ENCODE measurements around the gene TRIO. TPM values are rescaled to one million over a fixed set of nuclear protein-coding genes. Genes with fewer than 3 reads are reported as not detected.
A peak's percentile ranks its signal among the peaks of the same experiment; 100 is the strongest.
"Not testable (repeated sequence)": the region's sequence is repeated elsewhere in the genome, so short reads cannot be mapped to it uniquely, and the experiment has no call there.

The TRIO gene
- total RNA-seq, 1 donor from 2014 or later, result 163 TPM

GRCh38 chr5:14386884-14387624, 243.9 kb downstream of the TRIO start:
- Mint-ChIP-seq H3K27ac (peak overlapping the region; percentile 77), H3K27me3 (no peaks in the 10 kb centered on the region), H3K4me3 (ENCODE audit: low read depth) (no peak overlapping the region), H3K4me1 (ENCODE audit: low read depth) (no peaks in the 10 kb centered on the region), H3K9me3 (ENCODE audit: low read depth) (peaks cover 3% of the 10 kb centered on the region), H3K36me3 (ENCODE audit: insufficient read depth) (peaks cover 43% of the 10 kb centered on the region)
- no peak for DNase-seq (ENCODE audit: low spot score, unreplicated experiment)
- no peak for TF ChIP-seq CTCF (IDR thresholded peaks at IDR 0.05; ENCODE audit: unreplicated experiment)

GRCh38 chr5:14388741-14389140, 245.6 kb downstream of the TRIO start:
- TF ChIP-seq CTCF (IDR thresholded peaks at IDR 0.05; ENCODE audit: unreplicated experiment), result no peak
- no peak for DNase-seq (ENCODE audit: low spot score, unreplicated experiment)
- Mint-ChIP-seq H3K36me3 (ENCODE audit: insufficient read depth) (peaks cover 51% of the 10 kb centered on the region), H3K4me1 (ENCODE audit: low read depth) (no peaks in the 10 kb centered on the region), H3K27ac (no peak overlapping the region), H3K9me3 (ENCODE audit: low read depth) (peaks cover 3% of the 10 kb centered on the region), H3K4me3 (ENCODE audit: low read depth) (no peak overlapping the region), H3K27me3 (no peaks in the 10 kb centered on the region)

- not testable (repeated sequence) for H3K4me1 Mint-ChIP-seq (ENCODE audit: low read depth); DNase-seq (ENCODE audit: low spot score, unreplicated experiment); H3K27ac Mint-ChIP-seq; H3K9me3 Mint-ChIP-seq (ENCODE audit: low read depth); H3K27me3 Mint-ChIP-seq; H3K4me3 Mint-ChIP-seq (ENCODE audit: low read depth)
- peaks cover 50% of the 10 kb centered on the region for H3K36me3 Mint-ChIP-seq (ENCODE audit: insufficient read depth)
Observed at GRCh38 chr5:14392552-14392951, 249.4 kb downstream of the TRIO start.

GRCh38 chr5:14394365-14394764, 251.2 kb downstream of the TRIO start:
- TF ChIP-seq CTCF (IDR thresholded peaks at IDR 0.05; ENCODE audit: unreplicated experiment), result no peak
- peaks cover 41% of the 10 kb centered on the region for H3K36me3 Mint-ChIP-seq (ENCODE audit: insufficient read depth)
- no peaks in the 10 kb centered on the region for H3K27me3 Mint-ChIP-seq
- no peak overlapping the region for H3K27ac Mint-ChIP-seq
- no peaks in the 10 kb centered on the region for H3K4me1 Mint-ChIP-seq (ENCODE audit: low read depth)
- no peak for DNase-seq (ENCODE audit: low spot score, unreplicated experiment)
- no peak overlapping the region for H3K4me3 Mint-ChIP-seq (ENCODE audit: low read depth)
- peaks cover 3% of the 10 kb centered on the region for H3K9me3 Mint-ChIP-seq (ENCODE audit: low read depth)

- Mint-ChIP-seq H3K27ac (no peak overlapping the region), H3K4me3 (ENCODE audit: low read depth) (no peak overlapping the region), H3K27me3 (no peaks in the 10 kb centered on the region), H3K9me3 (ENCODE audit: low read depth) (peaks cover 3% of the 10 kb centered on the region), H3K36me3 (ENCODE audit: insufficient read depth) (peaks cover 35% of the 10 kb centered on the region), H3K4me1 (ENCODE audit: low read depth) (peaks cover 3% of the 10 kb centered on the region)
- TF ChIP-seq CTCF (IDR thresholded peaks at IDR 0.05; ENCODE audit: unreplicated experiment), result no peak
- no peak for DNase-seq (ENCODE audit: low spot score, unreplicated experiment)
Observed at GRCh38 chr5:14395411-14395810, 252.3 kb downstream of the TRIO start.

- no peak overlapping the region for H3K4me3 Mint-ChIP-seq (ENCODE audit: low read depth)
- peaks cover 3% of the 10 kb centered on the region for H3K4me1 Mint-ChIP-seq (ENCODE audit: low read depth)
- H3K27me3 Mint-ChIP-seq, result no peaks in the 10 kb centered on the region
- TF ChIP-seq CTCF (IDR thresholded peaks at IDR 0.05; ENCODE audit: unreplicated experiment), result no peak
- H3K9me3 Mint-ChIP-seq (ENCODE audit: low read depth), result peaks cover 3% of the 10 kb centered on the region
- DNase-seq (ENCODE audit: low spot score, unreplicated experiment), result no peak
- H3K36me3 Mint-ChIP-seq (ENCODE audit: insufficient read depth), result peaks cover 34% of the 10 kb centered on the region
- H3K27ac Mint-ChIP-seq, result no peak overlapping the region
Observed at GRCh38 chr5:14396066-14396465, 252.9 kb downstream of the TRIO start.

Measured in progenitor cell of endocrine pancreas (in vitro differentiated cells).